Neural cell (in vitro differentiated cells): ENCODE data around the gene COL24A1. TPM values are rescaled to one million over a fixed set of nuclear protein-coding genes. Genes with fewer than 3 reads are reported as not detected.

ENCODE experiments used
- H2AFZ ChIP-seq: fragments of 200-600, 300-800 bp; sonication (generic), shearing (Covaris generic); 2 replicates; pipeline ENCODE4 v1.6.0; 2014; ENCODE audit warnings: low read depth, mild to moderate bottlenecking, antibody characterized with exemption, low read length, moderate library complexity
- H3F3A ChIP-seq: fragments of 200-600 bp; shearing (Covaris generic); 2 replicates; pipeline ENCODE4 v1.6.1; 2016; ENCODE audit warnings: mild to moderate bottlenecking, moderate library complexity, mixed read lengths, antibody characterized with exemption, low read length; ENCODE audit not compliant: insufficient read depth, poor library complexity, severe bottlenecking
- H3K27ac ChIP-seq: fragments of 200-600, 300-800 bp; sonication (generic), shearing (Covaris generic); 2 replicates; pipeline ENCODE4 v1.5.1; 2014; ENCODE audit warnings: mild to moderate bottlenecking, low read length, moderate library complexity
- H3K27me3 ChIP-seq: fragments of 300-800, 200-600 bp; sonication (generic), shearing (Covaris generic); 2 replicates; pipeline ENCODE4 v1.6.0; 2014; ENCODE audit warnings: mild to moderate bottlenecking, low read depth, low read length, moderate library complexity; ENCODE audit not compliant: insufficient read depth
- H3K36me3 ChIP-seq: fragments of 300-800, 200-600 bp; sonication (generic), shearing (Covaris generic); 2 replicates; pipeline ENCODE4 v1.5.1; 2014; ENCODE audit warnings: mild to moderate bottlenecking, antibody characterized with exemption, low read length, moderate library complexity; ENCODE audit not compliant: insufficient read depth
- H3K4me2 ChIP-seq: fragments of 300-800, 200-600 bp; sonication (generic), shearing (Covaris generic); 2 replicates; pipeline ENCODE4 v1.6.0; 2014; ENCODE audit warnings: mild to moderate bottlenecking, low read length
- H3K4me3 ChIP-seq: fragments of 300-800, 200-600 bp; sonication (generic), shearing (Covaris generic); 2 replicates; pipeline ENCODE4 v1.5.1; 2014; ENCODE audit warnings: mild to moderate bottlenecking, low read length, moderate library complexity
- H3K79me2 ChIP-seq: fragments of 200-600 bp; shearing (Covaris generic); replicated peaks from 2 replicates; pipeline ENCODE4 v1.6.0; 2014; ENCODE audit warnings: mild to moderate bottlenecking, low read length, moderate library complexity; ENCODE audit not compliant: insufficient read depth
- H3K9ac ChIP-seq: fragments of 300-800, 200-600 bp; sonication (generic), shearing (Covaris generic); 2 replicates; pipeline ENCODE4 v1.6.1; 2016; ENCODE audit warnings: mild to moderate bottlenecking, low read length, mixed read lengths
- H3K9me2 ChIP-seq: fragments of 200-600 bp; shearing (Covaris generic); 2 replicates; pipeline ENCODE4 v1.6.1; 2016; ENCODE audit warnings: mild to moderate bottlenecking, low read length, mixed read lengths; ENCODE audit not compliant: insufficient read depth
- H3K9me3 ChIP-seq: fragments of 200-600, 300-800 bp; sonication (generic), shearing (Covaris generic); 2 replicates; pipeline ENCODE4 v1.6.1; 2016; ENCODE audit warnings: mild to moderate bottlenecking, mixed run types, low read length, moderate library complexity, mixed read lengths
- H4K20me1 ChIP-seq: fragments of 200-600 bp; shearing (Covaris generic); 2 replicates; pipeline ENCODE4 v1.6.1; 2016; ENCODE audit warnings: mild to moderate bottlenecking, mixed run types; ENCODE audit not compliant: insufficient read depth
- EP300 ChIP-seq: fragments of 450-650 bp; conservative IDR thresholded peaks from 2 replicates; pipeline ENCODE4 v1.6.1; 2014; ENCODE audit warnings: antibody characterized with exemption, mild to moderate bottlenecking, moderate library complexity; ENCODE audit not compliant: poor library complexity, severe bottlenecking
- EZH2 ChIP-seq: fragments of 200-600, 300-800 bp; shearing (Covaris generic), sonication (generic); IDR thresholded peaks from 2 replicates; pipeline ENCODE4 v1.6.1; 2014; ENCODE audit warnings: antibody characterized with exemption, low read length, borderline replicate concordance, mild to moderate bottlenecking; ENCODE audit not compliant: insufficient read depth, poor library complexity, severe bottlenecking
- MXI1 ChIP-seq: fragments of 450-650 bp; conservative IDR thresholded peaks from 2 replicates; pipeline ENCODE4 v1.6.1; 2014; ENCODE audit warnings: antibody characterized with exemption, mild to moderate bottlenecking; ENCODE audit not compliant: poor library complexity, severe bottlenecking
- POLR2AphosphoS5 ChIP-seq: IDR thresholded peaks from 2 replicates; pipeline ENCODE4 v1.6.1; 2012
- RAD21 ChIP-seq: fragments of 450-650 bp; conservative IDR thresholded peaks from 2 replicates; pipeline ENCODE4 v1.6.1; 2014; ENCODE audit warnings: antibody characterized with exemption, mild to moderate bottlenecking, moderate library complexity
- SMC3 ChIP-seq: fragments of 450-650 bp; conservative IDR thresholded peaks from 2 replicates; pipeline ENCODE4 v1.6.1; 2014; ENCODE audit warnings: antibody characterized with exemption, mild to moderate bottlenecking, moderate library complexity; ENCODE audit not compliant: poor library complexity
- TAF1 ChIP-seq: IDR thresholded peaks from 2 replicates; pipeline ENCODE4 v1.6.1; 2012; ENCODE audit warnings: low read depth
- polyA plus RNA-seq: library from polyadenylated mRNA; depleted of rRNA; stranded (reverse); fragments of >200 nt; gene quantifications from 2 replicates; pipeline ENCODE4 v1.2.3, GENCODE V29; 2014
- TF ChIP-seq, protein P1 (sequence below): IDR thresholded peaks from 2 replicates; pipeline ENCODE4 v1.6.1; 2012; ENCODE audit warnings: borderline replicate concordance
- TF ChIP-seq, protein P2 (sequence below): fragments of 450-650 bp; IDR thresholded peaks from 2 replicates; pipeline ENCODE4 v1.5.1; 2014; ENCODE audit warnings: antibody characterized with exemption, mild to moderate bottlenecking, moderate library complexity; ENCODE audit not compliant: poor library complexity, severe bottlenecking

The COL24A1 gene
- polyA plus RNA-seq, 1 donor from 2014 or later = 0.19 TPM

GRCh38 chr1:85846706-85847105 is 309.9 kb downstream of the COL24A1 start:
- no peak overlapping the region for H2AFZ ChIP-seq
- no peak overlapping the region for H3K27ac ChIP-seq
- H3K9me2 ChIP-seq = no peaks in the 10 kb centered on the region
- no peak overlapping the region for H3K4me3 ChIP-seq
- H3K27me3 ChIP-seq = no peaks in the 10 kb centered on the region
- TF ChIP-seq RAD21 (no peak), SMC3 (no peak), EZH2 (no peak), POLR2AphosphoS5 (no peak), EP300 (no peak), MXI1 (no peak), TAF1 (no peak)
- TF ChIP-seq, protein P1, sequence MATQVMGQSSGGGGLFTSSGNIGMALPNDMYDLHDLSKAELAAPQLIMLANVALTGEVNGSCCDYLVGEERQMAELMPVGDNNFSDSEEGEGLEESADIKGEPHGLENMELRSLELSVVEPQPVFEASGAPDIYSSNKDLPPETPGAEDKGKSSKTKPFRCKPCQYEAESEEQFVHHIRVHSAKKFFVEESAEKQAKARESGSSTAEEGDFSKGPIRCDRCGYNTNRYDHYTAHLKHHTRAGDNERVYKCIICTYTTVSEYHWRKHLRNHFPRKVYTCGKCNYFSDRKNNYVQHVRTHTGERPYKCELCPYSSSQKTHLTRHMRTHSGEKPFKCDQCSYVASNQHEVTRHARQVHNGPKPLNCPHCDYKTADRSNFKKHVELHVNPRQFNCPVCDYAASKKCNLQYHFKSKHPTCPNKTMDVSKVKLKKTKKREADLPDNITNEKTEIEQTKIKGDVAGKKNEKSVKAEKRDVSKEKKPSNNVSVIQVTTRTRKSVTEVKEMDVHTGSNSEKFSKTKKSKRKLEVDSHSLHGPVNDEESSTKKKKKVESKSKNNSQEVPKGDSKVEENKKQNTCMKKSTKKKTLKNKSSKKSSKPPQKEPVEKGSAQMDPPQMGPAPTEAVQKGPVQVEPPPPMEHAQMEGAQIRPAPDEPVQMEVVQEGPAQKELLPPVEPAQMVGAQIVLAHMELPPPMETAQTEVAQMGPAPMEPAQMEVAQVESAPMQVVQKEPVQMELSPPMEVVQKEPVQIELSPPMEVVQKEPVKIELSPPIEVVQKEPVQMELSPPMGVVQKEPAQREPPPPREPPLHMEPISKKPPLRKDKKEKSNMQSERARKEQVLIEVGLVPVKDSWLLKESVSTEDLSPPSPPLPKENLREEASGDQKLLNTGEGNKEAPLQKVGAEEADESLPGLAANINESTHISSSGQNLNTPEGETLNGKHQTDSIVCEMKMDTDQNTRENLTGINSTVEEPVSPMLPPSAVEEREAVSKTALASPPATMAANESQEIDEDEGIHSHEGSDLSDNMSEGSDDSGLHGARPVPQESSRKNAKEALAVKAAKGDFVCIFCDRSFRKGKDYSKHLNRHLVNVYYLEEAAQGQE = no peak
- TF ChIP-seq, protein P2, sequence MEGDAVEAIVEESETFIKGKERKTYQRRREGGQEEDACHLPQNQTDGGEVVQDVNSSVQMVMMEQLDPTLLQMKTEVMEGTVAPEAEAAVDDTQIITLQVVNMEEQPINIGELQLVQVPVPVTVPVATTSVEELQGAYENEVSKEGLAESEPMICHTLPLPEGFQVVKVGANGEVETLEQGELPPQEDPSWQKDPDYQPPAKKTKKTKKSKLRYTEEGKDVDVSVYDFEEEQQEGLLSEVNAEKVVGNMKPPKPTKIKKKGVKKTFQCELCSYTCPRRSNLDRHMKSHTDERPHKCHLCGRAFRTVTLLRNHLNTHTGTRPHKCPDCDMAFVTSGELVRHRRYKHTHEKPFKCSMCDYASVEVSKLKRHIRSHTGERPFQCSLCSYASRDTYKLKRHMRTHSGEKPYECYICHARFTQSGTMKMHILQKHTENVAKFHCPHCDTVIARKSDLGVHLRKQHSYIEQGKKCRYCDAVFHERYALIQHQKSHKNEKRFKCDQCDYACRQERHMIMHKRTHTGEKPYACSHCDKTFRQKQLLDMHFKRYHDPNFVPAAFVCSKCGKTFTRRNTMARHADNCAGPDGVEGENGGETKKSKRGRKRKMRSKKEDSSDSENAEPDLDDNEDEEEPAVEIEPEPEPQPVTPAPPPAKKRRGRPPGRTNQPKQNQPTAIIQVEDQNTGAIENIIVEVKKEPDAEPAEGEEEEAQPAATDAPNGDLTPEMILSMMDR = no peak
- no peaks in the 10 kb centered on the region for H3F3A ChIP-seq
- H3K79me2 ChIP-seq = no peaks in the 10 kb centered on the region
- H4K20me1 ChIP-seq = no peaks in the 10 kb centered on the region
- H3K9ac ChIP-seq = no peak overlapping the region
- no peaks in the 10 kb centered on the region for H3K36me3 ChIP-seq
- H3K9me3 ChIP-seq = no peaks in the 10 kb centered on the region
- no peak overlapping the region for H3K4me2 ChIP-seq

GRCh38 chr1:85839459-85839858 is 317.1 kb downstream of the COL24A1 start:
- Histone ChIP-seq H3K4me2 (no peak overlapping the region), H3K27ac (no peak overlapping the region), H3K9me3 (no peaks in the 10 kb centered on the region), H2AFZ (no peak overlapping the region), H3K79me2 (no peaks in the 10 kb centered on the region), H4K20me1 (no peaks in the 10 kb centered on the region), H3K36me3 (no peaks in the 10 kb centered on the region), H3K9me2 (no peaks in the 10 kb centered on the region), H3K4me3 (no peak overlapping the region), H3F3A (no peaks in the 10 kb centered on the region), H3K9ac (no peak overlapping the region), H3K27me3 (no peaks in the 10 kb centered on the region)
- TF ChIP-seq, protein P2 = no peak
